Frontal cortex (tissue), 4 donors: ENCODE measurements around the gene NIPAL3. TPM values are rescaled to one million over a fixed set of nuclear protein-coding genes. Genes with fewer than 3 reads are reported as not detected.

ENCODE experiments used
- DNase-seq, 2 donors: peaks; one replicate each; pipeline ENCODE4 v3.0.0; 2012; ENCODE audit warnings: low spot score in 2 of 2
- FAIRE-seq: peaks from 2 replicates; lab custom pipeline; 2012; peaks lifted over from hg19 to GRCh38; lab: Jason Lieb, UNC
- total RNA-seq: library from RNA; depleted of rRNA; stranded (reverse); fragments of >200 nt; gene quantifications from one replicate; pipeline ENCODE4 v1.2.3, GENCODE V29; 2014
- donor health status: control.
- donor health status: control.
- donor health status: control.

Gene NIPAL3
- total RNA-seq, result 13.5 TPM

GRCh38 chr1:24415334-24415909 is at the start of gene NIPAL3:
TSS of gene NIPAL3 (plus strand) at chr1:24415802. CDS start at chr1:24419548, 3,746 bp downstream.
- FAIRE-seq, result no peak

GRCh38 chr1:24366707-24367106 is 48.9 kb upstream of the NIPAL3 start:
- FAIRE-seq, result no peak
- no peak for DNase-seq

More at GRCh38 chr1:24415334-24415909, at the start of gene NIPAL3:
- peak; percentile 60 to 82 for DNase-seq

DNA sequence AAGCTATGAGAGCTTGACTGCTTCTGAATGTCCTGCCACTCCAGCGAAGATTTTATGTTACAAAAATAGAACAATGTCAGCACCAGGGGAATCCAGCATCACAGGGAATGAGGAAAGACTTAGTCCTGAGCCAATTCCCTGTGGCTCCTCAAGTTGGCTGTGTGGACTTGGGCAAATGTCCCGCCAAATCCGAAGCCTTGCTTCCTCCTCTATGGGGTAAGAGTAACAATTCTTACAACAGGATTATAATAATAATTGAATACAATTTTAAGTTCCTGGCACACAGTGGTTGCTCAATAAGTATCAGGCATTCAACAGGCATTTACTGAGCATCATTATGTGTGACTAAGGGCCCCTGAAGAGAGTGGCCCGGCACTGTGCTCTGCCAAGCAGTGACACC is 46.4 kb upstream of the NIPAL3 start:
- FAIRE-seq (no peak), DNase-seq (no peak)

DNA sequence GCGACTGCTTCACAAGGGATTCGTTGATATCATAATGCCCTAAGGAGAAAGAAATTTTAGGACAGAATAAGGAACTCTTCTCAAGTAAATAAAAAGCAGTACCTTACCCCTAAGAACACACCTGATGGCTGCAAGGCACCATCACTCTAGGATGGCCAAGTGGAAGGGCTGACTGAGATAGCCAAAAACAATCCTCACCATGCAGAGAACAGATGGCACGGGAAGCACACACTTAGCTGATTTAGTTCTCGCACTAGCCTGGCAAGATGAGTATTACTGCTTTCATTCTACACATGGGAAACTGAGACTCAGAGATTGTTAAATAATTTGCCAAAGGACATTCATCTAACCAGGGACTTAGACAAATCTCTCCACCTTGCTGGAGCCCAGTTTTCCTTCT is 45.8 kb upstream of the NIPAL3 start:
- FAIRE-seq, result no peak

DNA sequence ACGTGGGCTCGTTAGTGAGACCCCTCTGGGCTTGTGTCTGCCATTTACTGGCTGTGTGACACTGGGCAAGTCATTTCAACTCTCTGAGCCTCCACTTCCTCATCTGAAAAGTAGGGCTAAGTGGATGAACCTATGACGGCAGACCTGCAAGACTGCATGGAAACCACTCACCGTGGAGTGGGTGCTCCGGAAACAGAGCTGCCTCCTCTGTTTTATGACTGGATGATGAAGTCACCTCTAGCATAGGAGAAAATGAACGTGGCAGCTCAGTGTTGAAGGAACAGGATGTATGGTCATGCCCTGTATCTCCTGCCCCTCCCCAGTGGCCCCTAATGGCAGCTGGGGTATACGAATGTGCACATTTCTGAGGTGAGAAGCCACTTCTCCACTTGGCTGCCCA is 42.6 kb upstream of the NIPAL3 start:
- no peak for DNase-seq
- no peak for FAIRE-seq

More for the DNA sequence above, 45.8 kb upstream of the NIPAL3 start:
- no peak for DNase-seq

DNA sequence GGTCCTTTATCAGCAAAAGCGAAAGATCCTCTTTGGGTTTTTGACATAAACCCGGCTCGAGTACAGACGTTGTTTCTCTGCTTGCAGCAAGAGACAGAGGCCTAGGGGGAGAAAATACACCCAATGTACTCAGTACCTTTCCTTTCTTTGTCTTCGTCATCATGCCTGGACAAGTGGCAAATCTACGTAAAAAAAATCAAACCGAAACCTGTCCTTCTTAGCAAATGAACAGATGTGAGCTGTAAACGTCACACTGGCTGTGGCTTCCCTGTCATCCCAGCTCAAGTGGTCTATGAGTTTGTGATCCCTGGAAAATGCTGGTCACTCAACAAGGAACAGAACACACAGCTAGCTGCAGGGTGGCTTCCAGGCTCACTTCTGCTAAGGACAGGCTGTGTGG is 41.9 kb upstream of the NIPAL3 start:
- no peak for DNase-seq
- FAIRE-seq, result no peak

- no peak for FAIRE-seq
- DNase-seq, result no peak
Observed at GRCh38 chr1:24374891-24375786, 40.5 kb upstream of the NIPAL3 start.

DNA sequence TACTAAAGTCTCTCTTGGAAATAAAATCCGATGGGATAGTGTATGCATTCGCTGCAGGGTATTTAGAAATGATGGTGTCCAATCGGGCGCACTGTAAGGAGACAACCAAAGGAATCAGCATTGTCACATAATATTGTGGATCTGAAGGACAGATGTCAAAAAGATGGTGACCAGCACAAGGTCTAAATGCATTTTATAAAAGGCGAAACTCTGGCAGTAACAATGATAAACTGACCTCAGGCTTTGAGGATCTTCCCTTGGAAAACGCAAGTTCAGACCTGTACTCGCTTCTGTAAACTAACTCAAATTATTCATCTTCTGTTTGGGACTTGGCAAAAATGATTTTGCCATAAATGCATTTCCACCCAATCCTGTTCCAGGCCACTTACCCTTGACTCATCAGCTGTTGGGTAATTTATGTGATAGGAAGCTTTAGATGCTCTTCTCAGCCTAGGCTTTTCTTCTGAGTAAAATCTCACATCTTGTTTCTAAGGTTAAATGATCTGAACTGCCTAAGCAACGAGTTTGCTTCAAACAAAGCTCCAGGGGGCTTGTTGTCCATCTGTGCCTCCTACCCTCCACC is 35.8 kb upstream of the NIPAL3 start:
- FAIRE-seq, result no peak

GRCh38 chr1:24380508-24380907 is 35.1 kb upstream of the NIPAL3 start:
- FAIRE-seq, result no peak

More for the DNA sequence above, 35.8 kb upstream of the NIPAL3 start:
- no peak for DNase-seq

GRCh38 chr1:24381256-24381655 is 34.3 kb upstream of the NIPAL3 start:
- FAIRE-seq, result no peak
- no peak for DNase-seq

More at GRCh38 chr1:24380508-24380907, 35.1 kb upstream of the NIPAL3 start:
- no peak for DNase-seq

DNA sequence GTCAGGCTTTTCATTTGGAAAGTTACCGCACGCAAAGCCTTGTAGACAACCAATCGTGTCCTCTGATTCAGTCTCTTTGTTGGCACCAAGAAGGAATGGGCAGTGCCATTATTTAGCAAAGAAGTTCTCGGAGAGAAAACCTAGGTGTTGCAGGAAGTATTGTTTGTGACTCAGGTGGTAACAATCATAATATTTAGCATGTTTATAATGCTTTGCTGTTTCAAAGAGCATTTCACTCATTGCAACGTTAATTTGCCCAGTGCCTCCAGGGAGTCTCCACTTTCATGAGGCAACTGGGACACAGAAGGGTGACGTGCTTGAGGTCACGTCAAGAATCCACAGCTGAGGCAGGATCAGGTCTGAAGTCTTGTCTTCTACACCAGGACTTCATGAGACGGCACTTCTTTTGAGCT is 33.4 kb upstream of the NIPAL3 start:
- DNase-seq, result no peak
- no peak for FAIRE-seq

DNA sequence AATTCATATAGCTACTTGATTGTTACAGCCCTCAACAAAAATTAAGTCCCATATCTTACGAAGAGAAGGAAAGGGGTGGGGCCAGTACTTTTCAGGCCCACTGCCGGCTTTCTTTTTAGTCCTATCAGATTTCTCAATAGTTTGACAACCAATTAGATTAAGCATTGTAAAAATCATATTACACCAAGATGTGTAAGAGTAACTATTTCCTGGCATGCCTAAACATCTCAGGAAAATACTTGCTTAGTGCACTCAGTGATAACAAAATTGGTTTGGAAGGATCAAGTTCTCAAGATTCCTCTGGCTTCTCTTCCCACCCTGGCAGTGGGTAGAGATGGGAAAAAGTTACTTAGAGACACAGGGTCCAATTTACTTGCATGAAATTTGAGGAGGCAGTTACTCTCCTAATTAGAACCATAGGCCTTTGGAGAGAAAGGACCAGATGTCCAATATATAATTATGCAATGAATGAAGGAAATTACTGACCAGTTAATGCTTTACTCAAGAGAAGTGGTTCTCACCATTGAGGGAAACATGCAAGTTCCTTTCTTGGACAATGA is 32.1 kb upstream of the NIPAL3 start:
- DNase-seq, result no peak
- no peak for FAIRE-seq

GRCh38 chr1:24384251-24385090 is 31.1 kb upstream of the NIPAL3 start:
- no peak for FAIRE-seq

GRCh38 chr1:24385160-24385940 is 30.3 kb upstream of the NIPAL3 start:
- DNase-seq, result no peak
- FAIRE-seq, result no peak

More at GRCh38 chr1:24384251-24385090, 31.1 kb upstream of the NIPAL3 start:
- no peak for DNase-seq

GRCh38 chr1:24386241-24386640 is 29.4 kb upstream of the NIPAL3 start:
- DNase-seq (no peak), FAIRE-seq (no peak)

DNA sequence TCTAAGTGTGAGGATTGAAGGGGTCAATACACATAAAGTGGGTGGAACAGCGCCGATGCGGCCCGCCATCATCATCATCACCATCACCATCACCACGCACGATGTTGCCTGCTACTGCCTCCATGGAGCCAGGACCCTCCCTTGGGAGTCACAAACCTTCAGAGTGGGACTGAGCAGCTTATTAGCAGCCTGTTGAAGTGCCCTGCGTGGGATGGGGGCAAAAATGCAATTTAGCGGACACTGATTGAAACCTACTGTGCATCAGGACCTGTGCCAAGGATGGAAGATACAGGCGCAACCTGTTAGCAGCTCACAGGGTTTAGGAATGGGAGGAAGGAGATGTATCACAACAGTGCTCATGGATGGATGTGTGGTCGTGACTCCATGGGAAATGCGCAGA is 28.7 kb upstream of the NIPAL3 start:
- no peak for FAIRE-seq
- no peak for DNase-seq

GRCh38 chr1:24387636-24388175 is 27.9 kb upstream of the NIPAL3 start:
- no peak for DNase-seq
- no peak for FAIRE-seq

DNA sequence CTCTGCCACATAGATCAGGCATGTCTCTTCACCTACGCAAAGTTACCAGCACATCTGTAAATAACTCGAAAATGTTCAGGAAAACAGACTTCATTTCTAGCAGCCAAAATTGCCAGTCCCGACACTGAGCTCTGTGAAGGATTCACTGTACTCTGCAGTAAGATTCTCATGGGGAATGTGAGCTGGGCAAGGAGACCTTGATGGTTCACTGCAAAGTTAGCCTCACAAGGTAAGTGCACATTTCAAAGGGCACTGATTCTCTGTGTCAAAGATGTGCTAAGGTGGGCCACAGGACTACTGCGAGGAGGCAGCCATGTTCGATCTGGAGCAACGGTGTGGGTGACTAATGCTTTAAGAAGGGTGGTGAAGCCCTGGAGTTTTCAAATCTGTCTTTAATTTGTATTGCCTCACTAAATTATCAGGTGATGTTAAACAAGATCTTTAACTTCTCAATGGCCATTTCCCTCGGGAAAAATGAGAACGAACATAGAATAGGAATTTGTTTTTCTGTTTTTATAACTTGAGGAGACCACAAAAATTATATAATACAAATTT is 27.2 kb upstream of the NIPAL3 start:
- FAIRE-seq (no peak), DNase-seq (no peak)
